Adipose tissue (tissue), 3 donors: ENCODE results near the gene CNTNAP2. TPM values are rescaled to one million over a fixed set of nuclear protein-coding genes. Genes with fewer than 3 reads are reported as not detected.

Experiments
- H3K27ac ChIP-seq: one replicate; pipeline ENCODE4 v1.5.1; 2013; ENCODE audit warnings: low read depth, low read length
- WGBS, 3 donors: extraction: QIAGEN DNeasy Blood & Tissue Kit; methylation state at CpG; one replicate each; pipeline ENCODE4 v1.1.7; 2013; 5-methylcytosine and 5-hydroxymethylcytosine counted together
- polyA plus RNA-seq, 3 donors: library from polyadenylated mRNA; stranded (reverse); fragments of 200-250 nt; gene quantifications; one replicate each; pipeline ENCODE4 v1.2.3, GENCODE V29; 2013
- donor health status: healthy with polysubstance abuse.
- donor health status: Bipolar disorder and iron deficiency.
- donor health status: healthy.

Gene CNTNAP2
- polyA plus RNA-seq, 3 donors: under 0.01 to 0.03 (median 0.01) TPM

GRCh38 chr7:147861058-147861716, 1744.6 kb downstream of the CNTNAP2 start:
- 74 to 95% (median 91%) methylated on average over 1 of the region's 1 CpG for WGBS, 3 donors
- no peak overlapping the region for H3K27ac ChIP-seq

GRCh38 chr7:147861945-147862344, 1745.3 kb downstream of the CNTNAP2 start:
- 76 to 88% (median 76%) methylated on average over 6 of the region's 6 CpGs for WGBS, 3 donors
- no peak overlapping the region for H3K27ac ChIP-seq

- H3K27ac ChIP-seq: no peak overlapping the region
- WGBS, 3 donors: 35 to 59% (median 39%) methylated on average over 2 of the region's 2 CpGs
Observed at GRCh38 chr7:147869456-147869855, 1752.9 kb downstream of the CNTNAP2 start.

- 37 to 57% (median 51%) methylated on average over 9 of the region's 9 CpGs for WGBS, 3 donors
- H3K27ac ChIP-seq: no peak overlapping the region
Observed at GRCh38 chr7:147878912-147879661, 1762.5 kb downstream of the CNTNAP2 start.

- H3K27ac ChIP-seq: no peak overlapping the region
- 77 to 88% (median 87%) methylated on average over 5 of the region's 5 CpGs for WGBS, 3 donors
Observed at GRCh38 chr7:147885869-147886268, 1769.3 kb downstream of the CNTNAP2 start.

- WGBS, 3 donors: 38 to 68% (median 65%) methylated on average over 4 of the region's 4 CpGs
- H3K27ac ChIP-seq: no peak overlapping the region
Observed at GRCh38 chr7:147894271-147894670, 1777.7 kb downstream of the CNTNAP2 start.

GRCh38 chr7:147896121-147896520, 1779.5 kb downstream of the CNTNAP2 start:
- no peak overlapping the region for H3K27ac ChIP-seq
- WGBS, 3 donors: 84 to 93% (median 91%) methylated on average over 7 of the region's 7 CpGs

- 78 to 92% (median 89%) methylated on average over 13 of the region's 13 CpGs for WGBS, 3 donors
- H3K27ac ChIP-seq: no peak overlapping the region
Observed at GRCh38 chr7:147903536-147904218, 1787.1 kb downstream of the CNTNAP2 start.

GRCh38 chr7:147904219-147904576, 1787.6 kb downstream of the CNTNAP2 start:
- H3K27ac ChIP-seq: no peak overlapping the region
- whole genome bisulfite sequencing, 3 donors: 22 to 73% (median 63%) methylated on average over 3 of the region's 3 CpGs

GRCh38 chr7:147909431-147910148, 1793.0 kb downstream of the CNTNAP2 start:
- WGBS, 3 donors: 68 to 77% (median 74%) methylated on average over 10 of the region's 10 CpGs
- no peak overlapping the region for H3K27ac ChIP-seq

GRCh38 chr7:147911201-147911601, 1794.6 kb downstream of the CNTNAP2 start:
- 13 to 16% (median 15%) methylated on average over 3 of the region's 3 CpGs for WGBS, 3 donors
- H3K27ac ChIP-seq: no peak overlapping the region

- WGBS, 3 donors: 40 to 66% (median 63%) methylated on average over 2 of the region's 2 CpGs
- H3K27ac ChIP-seq: no peak overlapping the region
Observed at GRCh38 chr7:147912291-147912690, 1795.7 kb downstream of the CNTNAP2 start.

GRCh38 chr7:147912946-147913638, 1796.5 kb downstream of the CNTNAP2 start:
- H3K27ac ChIP-seq: no peak overlapping the region
- WGBS, 3 donors: 62 to 75% (median 71%) methylated on average over 2 of the region's 2 CpGs

- H3K27ac ChIP-seq: no peak overlapping the region
- 24 to 56% (median 46%) methylated on average over 4 of the region's 4 CpGs for WGBS, 3 donors
Observed at GRCh38 chr7:147915781-147916180, 1799.2 kb downstream of the CNTNAP2 start.

GRCh38 chr7:147916573-147916972, 1800.0 kb downstream of the CNTNAP2 start:
- WGBS, 3 donors: 68 to 78% (median 77%) methylated on average over 4 of the region's 4 CpGs
- no peak overlapping the region for H3K27ac ChIP-seq

GRCh38 chr7:147923841-147924240, 1807.2 kb downstream of the CNTNAP2 start:
- WGBS, 3 donors: 81 to 98% (median 84%) methylated on average over 3 of the region's 3 CpGs
- H3K27ac ChIP-seq: no peak overlapping the region

- WGBS, 3 donors: 66 to 75% (median 74%) methylated on average over 4 of the region's 4 CpGs
- H3K27ac ChIP-seq: no peak overlapping the region
Observed at GRCh38 chr7:147937428-147937827, 1820.8 kb downstream of the CNTNAP2 start.

GRCh38 chr7:147941381-147941780, 1824.8 kb downstream of the CNTNAP2 start:
- WGBS, 3 donors: 15 to 63% (median 59%) methylated on average over 3 of the region's 3 CpGs
- H3K27ac ChIP-seq: no peak overlapping the region
